Esophagus muscularis mucosa (tissue), 4 donors: ENCODE results near the gene CXCL12.

ENCODE experiments used
- CTCF ChIP-seq, 3 experiments: fragments of 200-600 bp in 2 of 3; fragments of 450-650 bp in 1 of 3; sonication (generic) in 2 of 3; IDR thresholded peaks; one replicate each; pipeline ENCODE4 v1.5.1; 2017 to 2019; ENCODE audit warnings: antibody characterized with exemption in 3 of 3, mild to moderate bottlenecking in 2 of 3, moderate library complexity in 1 of 3
- EP300 ChIP-seq: sonication (generic); formaldehyde crosslinking; IDR thresholded peaks from one replicate; pipeline ENCODE4 v1.6.1; 2017; ENCODE audit warnings: antibody characterized with exemption
- POLR2A ChIP-seq: fragments of 450-650 bp; IDR thresholded peaks from one replicate; pipeline ENCODE4 v1.6.1; 2017; ENCODE audit warnings: antibody characterized with exemption, moderate library complexity, mild to moderate bottlenecking, low read depth

- TF ChIP-seq CTCF (IDR thresholded peaks at IDR 0.05) = no peak
- no peak for TF ChIP-seq POLR2A
- no peak for TF ChIP-seq EP300
Observed at GRCh38 chr10:44398747-44399658, 14.1 kb upstream of the CXCL12 start.
